ENCODE data around the gene CFAP74. TPM values are rescaled to one million over a fixed set of nuclear protein-coding genes. Genes with fewer than 3 reads are reported as not detected.

CFAP74 gene
- total RNA-seq, 1 donor from 2014 or later, result 0.83 TPM

GRCh38 chr1:2039251-2039650 is 35.7 kb upstream of the CFAP74 start:
- DNase-seq (ENCODE audit: low spot score), result no peak

GRCh38 chr1:2038229-2038628 is 34.6 kb upstream of the CFAP74 start:
- DNase-seq (ENCODE audit: low spot score), result no peak

GRCh38 chr1:2037314-2037979 is 33.9 kb upstream of the CFAP74 start:
- no peak for DNase-seq (ENCODE audit: low spot score)

- DNase-seq (ENCODE audit: low spot score), result no peak
Observed at GRCh38 chr1:2036287-2036686, 32.7 kb upstream of the CFAP74 start.

- no peak for DNase-seq (ENCODE audit: low spot score)
Observed at GRCh38 chr1:2033165-2033564, 29.6 kb upstream of the CFAP74 start.

GRCh38 chr1:2032737-2033136 is 29.2 kb upstream of the CFAP74 start:
- DNase-seq (ENCODE audit: low spot score), result no peak

GRCh38 chr1:2031546-2032540 is 28.3 kb upstream of the CFAP74 start:
- no peak for DNase-seq (ENCODE audit: low spot score)

GRCh38 chr1:2030076-2030871 is 26.7 kb upstream of the CFAP74 start:
- DNase-seq (ENCODE audit: low spot score), result no peak

- no peak for DNase-seq (ENCODE audit: low spot score)
Observed at GRCh38 chr1:2029561-2029960, 26.0 kb upstream of the CFAP74 start.

- no peak for DNase-seq (ENCODE audit: low spot score)
Observed at GRCh38 chr1:2028870-2029560, 25.4 kb upstream of the CFAP74 start.

GRCh38 chr1:2027961-2028583 is 24.5 kb upstream of the CFAP74 start:
- DNase-seq (ENCODE audit: low spot score), result no peak

- DNase-seq (ENCODE audit: low spot score), result no peak
Observed at GRCh38 chr1:2025491-2025981, 21.9 kb upstream of the CFAP74 start.

GRCh38 chr1:2024887-2025286 is 21.3 kb upstream of the CFAP74 start:
- no peak for DNase-seq (ENCODE audit: low spot score)

GRCh38 chr1:2024451-2024850 is 20.9 kb upstream of the CFAP74 start:
- no peak for DNase-seq (ENCODE audit: low spot score)

GRCh38 chr1:2023187-2023586 is 19.6 kb upstream of the CFAP74 start:
- DNase-seq (ENCODE audit: low spot score), result no peak

GRCh38 chr1:2022063-2022770 is 18.6 kb upstream of the CFAP74 start:
- DNase-seq (ENCODE audit: low spot score), result no peak

- DNase-seq (ENCODE audit: low spot score), result no peak
Observed at GRCh38 chr1:2021550-2021949, 18.0 kb upstream of the CFAP74 start.

- no peak for DNase-seq (ENCODE audit: low spot score)
Observed at GRCh38 chr1:2020310-2020655, 16.7 kb upstream of the CFAP74 start.

- DNase-seq (ENCODE audit: low spot score), result no peak
Observed at GRCh38 chr1:2019571-2020309, 16.2 kb upstream of the CFAP74 start.

GRCh38 chr1:2019172-2019543 is 15.6 kb upstream of the CFAP74 start, which contains the start of gene GABRD:
Gene GABRD (plus strand): TSS chr1:2019345. CDS start chr1:2019424, 79 bp downstream.
- DNase-seq (ENCODE audit: low spot score), result no peak
